Panc1 (cell line): ENCODE data around the gene MAP6D1. TPM values are rescaled to one million over a fixed set of nuclear protein-coding genes. Genes with fewer than 3 reads are reported as not detected.

ENCODE experiments used
- ATAC-seq: fragments of 200-7000 bp; cut with Tn5 transposase; 2 replicates; pipeline ENCODE4 v1.9.1; 2020; ENCODE audit warnings: mild to moderate bottlenecking, moderate library complexity
- Bru-seq: library from RNA; stranded (reverse); fragments of 400-500 nt; gene quantifications from one replicate; lab custom pipeline; 2021; lab: Mats Ljungman, UMichigan
- BruChase-seq, 2 experiments: library from RNA; stranded (reverse); fragments of 400-500 nt; gene quantifications; one replicate each; lab custom pipeline; 2021; lab: Mats Ljungman, UMichigan
- BruUV-seq: library from RNA; stranded (reverse); fragments of 400-500 nt; replicated peaks from 2 replicates; lab custom pipeline; 2021; lab: Mats Ljungman, UMichigan
- CTCF ChIA-PET: fragments of 300-600 bp; sonication (Branson Sonifier 250); formaldehyde crosslinking; loops from one replicate; lab custom pipeline; 2022; ENCODE audit warnings: antibody characterized with exemption; lab: Charles Lee
- POLR2A ChIA-PET: fragments of 300-600 bp; sonication (Branson Sonifier 250); formaldehyde crosslinking; loops from one replicate; lab custom pipeline; 2022; ENCODE audit warnings: antibody characterized with exemption; lab: Charles Lee
- DNase-seq: peaks from one replicate; pipeline ENCODE4 v3.0.0-alpha.2; 2010; ENCODE audit warnings: low read depth, low spot score
- H3K27ac ChIP-seq: 2 replicates; pipeline ENCODE4 v1.5.1; 2011; ENCODE audit warnings: mild to moderate bottlenecking, low read length, inconsistent platforms
- H3K27me3 ChIP-seq: fragments of 200-500 bp; sonication (Bioruptor generic); 2 replicates; pipeline ENCODE4 v1.6.0; 2014; ENCODE audit warnings: low read length, inconsistent platforms; ENCODE audit not compliant: control insufficient read depth, insufficient read depth
- H3K36me3 ChIP-seq: fragments of 200-500 bp; sonication (Bioruptor generic); 2 replicates; pipeline ENCODE4 v1.5.1; 2014; ENCODE audit warnings: inconsistent platforms, mild to moderate bottlenecking, low read length, moderate library complexity; ENCODE audit not compliant: control insufficient read depth, insufficient read depth
- H3K4me1 ChIP-seq: 2 replicates; pipeline ENCODE4 v1.5.1; 2011; ENCODE audit warnings: inconsistent platforms, mild to moderate bottlenecking, low read length, moderate library complexity; ENCODE audit not compliant: control insufficient read depth, insufficient read depth
- H3K4me3 ChIP-seq, 2 experiments: 2 replicates each; pipeline ENCODE4 v1.5.1; 2011 to 2012; ENCODE audit warnings: low read depth in 2 of 2, low read length in 2 of 2, mild to moderate bottlenecking in 2 of 2, inconsistent platforms in 1 of 2, moderate library complexity in 1 of 2
- H3K9me3 ChIP-seq: fragments of 200-500 bp; sonication (Bioruptor generic); 2 replicates; pipeline ENCODE4 v1.5.1; 2014; ENCODE audit warnings: low read depth, mild to moderate bottlenecking, inconsistent platforms, low read length, moderate library complexity; ENCODE audit not compliant: control insufficient read depth, insufficient read depth
- POLR2AphosphoS5 ChIP-seq: IDR thresholded peaks from 2 replicates; pipeline ENCODE4 v1.6.1; 2012; ENCODE audit warnings: mild to moderate bottlenecking, low read depth, low read length, moderate library complexity
- SIN3A ChIP-seq: IDR thresholded peaks from 2 replicates; pipeline ENCODE4 v1.6.1; 2012; ENCODE audit warnings: low read depth, mild to moderate bottlenecking, low read length, moderate library complexity, borderline replicate concordance; ENCODE audit not compliant: insufficient read depth
- TCF7L2 ChIP-seq: IDR thresholded peaks from 2 replicates; pipeline ENCODE4 v1.6.1; 2011; ENCODE audit warnings: mild to moderate bottlenecking, low read depth, low read length, inconsistent platforms
- in situ Hi-C: cut with HindIII; loops from 2 replicates; pipeline ENCODE4 v1.10.0; 2016; ENCODE audit warnings: low sequenced_read_pairs, low pct_unique_long_range_greater_than_20kb
- intact Hi-C: fragments of 100-400 bp; cut with micrococcal nuclease; formaldehyde crosslinking; loops from one replicate; pipeline ENCODE4 v1.10.0; 2022; ENCODE audit not compliant: unreplicated experiment
- long read RNA-seq: library from polyadenylated mRNA; unstranded; transcript quantifications from one replicate; pipeline ENCODE4 v2.0.0, GENCODE V29; 2021; ENCODE audit not compliant: unreplicated experiment
- polyA plus RNA-seq: library from polyadenylated mRNA; unstranded; fragments of >200 nt; gene quantifications from one replicate; pipeline ENCODE4 v1.2.1, GENCODE V29; 2012; ENCODE audit warnings: missing spikeins; ENCODE audit not compliant: insufficient read length
- total RNA-seq: library from RNA; stranded (reverse); gene quantifications from one replicate; pipeline ENCODE4 v1.2.1, GENCODE V29; 2021; ENCODE audit not compliant: unreplicated experiment
- TF ChIP-seq, protein P1 (sequence below): fragments of 450-650 bp; IDR thresholded peaks from 2 replicates; pipeline ENCODE4 v1.5.1; 2017; ENCODE audit warnings: mild to moderate bottlenecking
- TF ChIP-seq, protein P2 (sequence below), 2 experiments: IDR thresholded peaks; 2 replicates each; pipeline ENCODE4 v1.6.1; 2011 to 2012; ENCODE audit warnings: low read depth in 2 of 2, control low read depth in 1 of 2, low read length in 1 of 2, mild to moderate bottlenecking in 1 of 2, moderate library complexity in 1 of 2; ENCODE audit not compliant: insufficient read depth in 1 of 2

The MAP6D1 gene
- total RNA-seq (7.9 TPM), Bru-seq, nascent RNA (percentile 31 among the genes with signal in this experiment), BruChase-seq, experiment 1, labeled RNA remaining after a 2-hour chase (percentile 54 among the genes with signal in this experiment), BruChase-seq, experiment 2, labeled RNA remaining after a 6-hour chase (percentile 60 among the genes with signal in this experiment)
- 6.1 TPM for polyA plus RNA-seq
- long read RNA-seq, transcript MAP6D1-201 (3 exons, 2,111 nt): major isoform, 21 of 27 reads
- long read RNA-seq, partial matches to known transcripts: 1 of 27 reads
- long read RNA-seq, other reads (novel, unspliced or antisense): 2 of 27 reads

DNA sequence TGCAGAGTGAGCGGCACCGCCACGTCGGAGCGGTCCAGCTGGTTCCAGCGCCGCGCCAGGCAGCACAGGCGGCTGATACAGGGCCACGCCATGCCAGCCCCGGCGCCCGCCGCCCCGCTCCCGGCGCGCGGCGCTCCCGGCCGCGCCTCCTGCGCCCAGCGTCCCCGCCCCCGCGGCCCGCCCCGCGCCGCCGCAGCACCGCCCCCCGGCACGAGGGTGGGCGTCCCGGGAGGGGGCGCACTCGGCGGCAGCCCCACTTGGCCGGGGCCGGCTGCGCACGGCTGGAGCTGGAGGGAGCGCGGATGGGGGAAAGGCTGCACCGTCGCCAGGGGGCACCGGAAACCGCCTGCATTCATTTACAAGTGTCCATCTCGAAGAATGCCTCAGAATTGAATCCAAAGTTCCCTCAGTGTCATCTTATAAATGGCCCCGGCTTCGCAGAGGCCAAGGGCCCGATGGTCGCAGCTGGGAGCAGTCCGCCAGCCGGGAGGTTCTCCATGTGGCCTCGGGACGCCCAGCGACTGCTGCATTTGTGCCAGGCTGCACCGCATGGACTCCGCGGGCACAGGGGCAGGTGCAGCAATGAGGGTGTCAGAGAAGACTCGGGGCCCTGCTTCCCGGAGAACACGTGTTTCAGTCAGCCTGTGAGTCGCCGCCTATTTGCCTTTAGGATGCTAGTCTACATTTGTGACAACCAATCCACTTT is at the start of gene MAP6D1:
MAP6D1 (minus strand) TSS at position 122 of the 706 bp plus-strand sequence; CDS start at position 92, 30 bp downstream.
- DNase-seq: no peak
- TF ChIP-seq, protein P1, sequence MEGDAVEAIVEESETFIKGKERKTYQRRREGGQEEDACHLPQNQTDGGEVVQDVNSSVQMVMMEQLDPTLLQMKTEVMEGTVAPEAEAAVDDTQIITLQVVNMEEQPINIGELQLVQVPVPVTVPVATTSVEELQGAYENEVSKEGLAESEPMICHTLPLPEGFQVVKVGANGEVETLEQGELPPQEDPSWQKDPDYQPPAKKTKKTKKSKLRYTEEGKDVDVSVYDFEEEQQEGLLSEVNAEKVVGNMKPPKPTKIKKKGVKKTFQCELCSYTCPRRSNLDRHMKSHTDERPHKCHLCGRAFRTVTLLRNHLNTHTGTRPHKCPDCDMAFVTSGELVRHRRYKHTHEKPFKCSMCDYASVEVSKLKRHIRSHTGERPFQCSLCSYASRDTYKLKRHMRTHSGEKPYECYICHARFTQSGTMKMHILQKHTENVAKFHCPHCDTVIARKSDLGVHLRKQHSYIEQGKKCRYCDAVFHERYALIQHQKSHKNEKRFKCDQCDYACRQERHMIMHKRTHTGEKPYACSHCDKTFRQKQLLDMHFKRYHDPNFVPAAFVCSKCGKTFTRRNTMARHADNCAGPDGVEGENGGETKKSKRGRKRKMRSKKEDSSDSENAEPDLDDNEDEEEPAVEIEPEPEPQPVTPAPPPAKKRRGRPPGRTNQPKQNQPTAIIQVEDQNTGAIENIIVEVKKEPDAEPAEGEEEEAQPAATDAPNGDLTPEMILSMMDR: peak; percentile 85
- TF ChIP-seq, protein P2, sequence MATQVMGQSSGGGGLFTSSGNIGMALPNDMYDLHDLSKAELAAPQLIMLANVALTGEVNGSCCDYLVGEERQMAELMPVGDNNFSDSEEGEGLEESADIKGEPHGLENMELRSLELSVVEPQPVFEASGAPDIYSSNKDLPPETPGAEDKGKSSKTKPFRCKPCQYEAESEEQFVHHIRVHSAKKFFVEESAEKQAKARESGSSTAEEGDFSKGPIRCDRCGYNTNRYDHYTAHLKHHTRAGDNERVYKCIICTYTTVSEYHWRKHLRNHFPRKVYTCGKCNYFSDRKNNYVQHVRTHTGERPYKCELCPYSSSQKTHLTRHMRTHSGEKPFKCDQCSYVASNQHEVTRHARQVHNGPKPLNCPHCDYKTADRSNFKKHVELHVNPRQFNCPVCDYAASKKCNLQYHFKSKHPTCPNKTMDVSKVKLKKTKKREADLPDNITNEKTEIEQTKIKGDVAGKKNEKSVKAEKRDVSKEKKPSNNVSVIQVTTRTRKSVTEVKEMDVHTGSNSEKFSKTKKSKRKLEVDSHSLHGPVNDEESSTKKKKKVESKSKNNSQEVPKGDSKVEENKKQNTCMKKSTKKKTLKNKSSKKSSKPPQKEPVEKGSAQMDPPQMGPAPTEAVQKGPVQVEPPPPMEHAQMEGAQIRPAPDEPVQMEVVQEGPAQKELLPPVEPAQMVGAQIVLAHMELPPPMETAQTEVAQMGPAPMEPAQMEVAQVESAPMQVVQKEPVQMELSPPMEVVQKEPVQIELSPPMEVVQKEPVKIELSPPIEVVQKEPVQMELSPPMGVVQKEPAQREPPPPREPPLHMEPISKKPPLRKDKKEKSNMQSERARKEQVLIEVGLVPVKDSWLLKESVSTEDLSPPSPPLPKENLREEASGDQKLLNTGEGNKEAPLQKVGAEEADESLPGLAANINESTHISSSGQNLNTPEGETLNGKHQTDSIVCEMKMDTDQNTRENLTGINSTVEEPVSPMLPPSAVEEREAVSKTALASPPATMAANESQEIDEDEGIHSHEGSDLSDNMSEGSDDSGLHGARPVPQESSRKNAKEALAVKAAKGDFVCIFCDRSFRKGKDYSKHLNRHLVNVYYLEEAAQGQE (IDR thresholded peaks at IDR 0.05; ENCODE audit: insufficient read depth in 1 of 2, low read depth in 2 of 2, low read length in 1 of 2): no peak
- no peak for TF ChIP-seq TCF7L2
- no peak for TF ChIP-seq SIN3A
- no peak for TF ChIP-seq POLR2AphosphoS5
- H3K9me3 ChIP-seq: no peaks in the 10 kb centered on the region
- no TSS peak for BruUV-seq
- in situ Hi-C loops (no loop called here), intact Hi-C loops (no loop called here)
- H3K27me3 ChIP-seq: no peaks in the 10 kb centered on the region
- ChIA-PET POLR2A (no interaction called here), CTCF (interaction anchor here (0.6 to 1.6 kb wide), 2 partner anchors 42 to 59 kb away, joined by 3 to 6 read pairs; partner anchors contain the start of gene PARL)
- H3K4me3 ChIP-seq: peak within 1 kb of the TSS; percentile 63 to 67
- peak; percentile 88 for ATAC-seq
- H3K36me3 ChIP-seq: no peaks in the 10 kb centered on the region
- H3K4me1 ChIP-seq: peaks cover 17% of the 10 kb centered on the region
- H3K27ac ChIP-seq: peak within 1 kb of the TSS; percentile 44; the same call in 1 of the 2 replicates

DNA sequence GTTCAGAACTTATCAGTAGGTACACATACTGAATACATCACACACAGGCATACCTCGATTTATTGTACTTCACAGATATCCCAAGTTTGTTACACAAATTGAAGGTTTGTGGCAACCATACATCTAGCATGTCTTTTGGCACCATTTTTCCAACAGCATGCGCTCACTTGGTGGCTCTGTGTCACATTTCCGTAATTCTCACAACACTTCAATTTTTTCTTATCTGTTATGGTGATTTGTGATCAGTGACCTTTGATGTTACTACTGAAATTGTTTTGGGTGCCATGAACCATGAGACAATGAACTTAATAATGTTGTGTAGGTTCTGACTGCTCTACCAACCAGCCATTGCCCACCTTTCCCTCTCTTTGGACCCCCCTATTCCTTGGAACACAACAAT is 48.5 kb upstream of the MAP6D1 start:
- POLR2A ChIA-PET: interaction anchor here (0.6 kb wide), 1 partner anchor 116 kb away, joined by 3 read pairs; no protein-coding TSS in a partner anchor
- Histone ChIP-seq H3K36me3 (no peaks in the 10 kb centered on the region), H3K9me3 (no peaks in the 10 kb centered on the region), H3K27ac (no peak overlapping the region), H3K4me3 (no peak overlapping the region), H3K4me1 (no peaks in the 10 kb centered on the region; the same call in 1 of the 2 replicates), H3K27me3 (no peaks in the 10 kb centered on the region)
- in situ Hi-C loops (no loop called here), intact Hi-C loops (no loop called here)
- CTCF ChIA-PET: interaction anchor here (0.7 kb wide), 1 partner anchor 419 kb away, joined by 4 read pairs; no protein-coding TSS in a partner anchor
- TF ChIP-seq SIN3A: no peak
- no TSS peak for BruUV-seq
- DNase-seq (no peak), ATAC-seq (no peak)
